WTC11 (cell line): Measurements from ENCODE around the gene TCF21. TPM values are rescaled to one million over a fixed set of nuclear protein-coding genes. Genes with fewer than 3 reads are reported as not detected.

Experiments used
- ATAC-seq: fragments of 200-7000 bp; cut with Tn5 transposase; 2 replicates; pipeline ENCODE4 v1.10.0; 2021; ENCODE audit warnings: mild to moderate bottlenecking, moderate library complexity
- CTCF ChIA-PET: fragments of 300-600 bp; sonication (Branson Sonifier 250); formaldehyde crosslinking; loops from one replicate; lab custom pipeline; 2021; ENCODE audit warnings: antibody characterized with exemption; lab: Charles Lee
- POLR2A ChIA-PET: fragments of 350-600 bp; sonication (Branson Sonifier 250); formaldehyde crosslinking; loops from one replicate; lab custom pipeline; 2021; ENCODE audit warnings: antibody characterized with exemption; lab: Charles Lee
- DNase-seq: peaks from one replicate; pipeline ENCODE4 v3.0.0; 2021; ENCODE audit warnings: low spot score
- H3K27ac Mint-ChIP-seq: 2 replicates; pipeline ENCODE4 v1.8.0; 2021; ENCODE audit warnings: mixed read lengths
- H3K27me3 Mint-ChIP-seq: 2 replicates; pipeline ENCODE4 v1.8.0; 2021; ENCODE audit warnings: low read depth, mild to moderate bottlenecking, moderate library complexity, mixed read lengths
- H3K36me3 Mint-ChIP-seq: 2 replicates; pipeline ENCODE4 v1.8.0; 2021; ENCODE audit warnings: mixed read lengths
- H3K4me1 Mint-ChIP-seq: 2 replicates; pipeline ENCODE4 v1.8.0; 2022; ENCODE audit warnings: mixed read lengths
- H3K4me3 Mint-ChIP-seq: 2 replicates; pipeline ENCODE4 v1.8.0; 2021; ENCODE audit warnings: mild to moderate bottlenecking, moderate library complexity, mixed read lengths
- H3K9me3 Mint-ChIP-seq: 2 replicates; pipeline ENCODE4 v1.8.0; 2021; ENCODE audit warnings: mixed read lengths
- AFF4 ChIP-seq: sonication (generic); formaldehyde crosslinking; IDR thresholded peaks from 2 replicates; pipeline ENCODE4 v1.8.1; 2023; ENCODE audit warnings: mild to moderate bottlenecking, missing genetic modification reagents, borderline replicate concordance
- AR ChIP-seq: fragments of 250-450 bp; sonication (Bioruptor Pico); IDR thresholded peaks from 2 replicates; pipeline ENCODE4 v1.9.0; 2021; ENCODE audit warnings: mild to moderate bottlenecking
- ARID4B ChIP-seq: sonication (generic); formaldehyde crosslinking; IDR thresholded peaks from 2 replicates; pipeline ENCODE4 v1.8.0; 2023; ENCODE audit warnings: missing genetic modification reagents, mild to moderate bottlenecking, borderline replicate concordance
- CREB1 ChIP-seq: sonication (generic); formaldehyde crosslinking; IDR thresholded peaks from 2 replicates; pipeline ENCODE4 v1.8.0; 2023; ENCODE audit warnings: mild to moderate bottlenecking, missing genetic modification reagents
- E2F4 ChIP-seq: sonication (generic); formaldehyde crosslinking; IDR thresholded peaks from 2 replicates; pipeline ENCODE4 v1.8.1; 2022; ENCODE audit warnings: low read depth, mild to moderate bottlenecking, moderate library complexity, missing genetic modification reagents, borderline replicate concordance
- HMGA2 ChIP-seq: fragments of 250-450 bp; sonication (Bioruptor Pico); IDR thresholded peaks from 2 replicates; pipeline ENCODE4 v1.4.0; 2021; ENCODE audit warnings: mild to moderate bottlenecking, moderate library complexity
- JUN ChIP-seq: sonication (generic); formaldehyde crosslinking; IDR thresholded peaks from 2 replicates; pipeline ENCODE4 v1.8.0; 2023; ENCODE audit warnings: mild to moderate bottlenecking, missing genetic modification reagents
- NR1H2 ChIP-seq: sonication (generic); formaldehyde crosslinking; IDR thresholded peaks from 2 replicates; pipeline ENCODE4 v1.9.0; 2021; ENCODE audit warnings: mild to moderate bottlenecking, moderate library complexity, missing genetic modification reagents
- PRDM15 ChIP-seq: sonication (generic); formaldehyde crosslinking; IDR thresholded peaks from 2 replicates; pipeline ENCODE4 v1.8.0; 2022; ENCODE audit warnings: missing genetic modification reagents
- PRRX2 ChIP-seq: fragments of 250-450 bp; sonication (Bioruptor Pico); IDR thresholded peaks from 2 replicates; pipeline ENCODE4 v1.8.0; 2021; ENCODE audit warnings: mild to moderate bottlenecking
- RORB ChIP-seq: fragments of 250-450 bp; sonication (Bioruptor Pico); IDR thresholded peaks from 2 replicates; pipeline ENCODE4 v1.9.0; 2021; ENCODE audit warnings: mild to moderate bottlenecking
- ZNF121 ChIP-seq: sonication (generic); formaldehyde crosslinking; IDR thresholded peaks from 2 replicates; pipeline ENCODE4 v1.8.0; 2023; ENCODE audit warnings: missing genetic modification reagents
- ZNF232 ChIP-seq: sonication (generic); formaldehyde crosslinking; IDR thresholded peaks from 2 replicates; pipeline ENCODE4 v1.8.0; 2022; ENCODE audit warnings: mild to moderate bottlenecking, missing genetic modification reagents
- ZNF671 ChIP-seq: fragments of 250-450 bp; sonication (Bioruptor Pico); IDR thresholded peaks from 2 replicates; pipeline ENCODE4 v1.8.0; 2021; ENCODE audit warnings: mild to moderate bottlenecking
- total RNA-seq: library from RNA; stranded (reverse); gene quantifications from 3 replicates; pipeline ENCODE4 v1.2.3, GENCODE V29; 2021

TCF21 gene
- total RNA-seq, 1 experiment from 2014 or later, result 0.22 TPM

GRCh38 chr6:133886104-133886775, 2.7 kb upstream of the TCF21 start:
- DNase-seq (no peak), ATAC-seq (no peak)
- H3K4me3 Mint-ChIP-seq, result no peak overlapping the region
- no peak overlapping the region for H3K27ac Mint-ChIP-seq
- peaks cover 58% of the 10 kb centered on the region for H3K27me3 Mint-ChIP-seq
- ChIA-PET CTCF (interaction anchor here (1.1 kb wide), 1 partner anchor 69 kb away, joined by 3 read pairs; no protein-coding TSS in a partner anchor), POLR2A (no interaction called here)
- TF ChIP-seq HMGA2, result no peak
- no peak for TF ChIP-seq AR (CRISPR knock-in tag)
- no peak for TF ChIP-seq RORB
- no peak for TF ChIP-seq ZNF121 (CRISPR knock-in tag)
- TF ChIP-seq ARID4B, result no peak
- TF ChIP-seq ZNF671 (CRISPR knock-in tag), result no peak
- TF ChIP-seq ZNF232 (CRISPR knock-in tag), result no peak
- TF ChIP-seq JUN, result no peak
- H3K4me1 Mint-ChIP-seq, result peaks cover 25% of the 10 kb centered on the region
- H3K36me3 Mint-ChIP-seq, result no peaks in the 10 kb centered on the region
- H3K9me3 Mint-ChIP-seq, result no peaks in the 10 kb centered on the region

GRCh38 chr6:133887156-133887879, 1.6 kb upstream of the TCF21 start:
- Mint-ChIP-seq H3K36me3 (no peaks in the 10 kb centered on the region), H3K27ac (no peak overlapping the region), H3K4me1 (peaks cover 28% of the 10 kb centered on the region), H3K9me3 (no peaks in the 10 kb centered on the region), H3K27me3 (peaks cover 68% of the 10 kb centered on the region), H3K4me3 (no peak overlapping the region)
- ChIA-PET CTCF (interaction anchor here (1.1 kb wide), 1 partner anchor 70 kb away, joined by 3 read pairs; no protein-coding TSS in a partner anchor), POLR2A (interaction anchor here (0.6 kb wide), 1 partner anchor 563 kb away, joined by 5 read pairs; no protein-coding TSS in a partner anchor)
- DNase-seq (no peak), ATAC-seq (no peak)
- TF ChIP-seq E2F4 (no peak), PRRX2 (CRISPR knock-in tag) (no peak), AFF4 (CRISPR knock-in tag) (no peak), PRDM15 (no peak), NR1H2 (CRISPR knock-in tag) (no peak), CREB1 (no peak), AR (CRISPR knock-in tag) (no peak)
